Measurements from ENCODE around the gene NLRP4.
"Not testable (repeated sequence)": the region's sequence is repeated elsewhere in the genome, so short reads cannot be mapped to it uniquely, and the experiment has no call there.

NLRP4 gene

GRCh38 chr19:55907746-55908145 lies 71.4 kb downstream of the NLRP4 start:
- H3K27me3 ChIP-seq (replicated peaks; ENCODE audit: control insufficient read depth, insufficient read depth, low read length), result no peaks in the 10 kb centered on the region
- no peak overlapping the region for H3K4me3 ChIP-seq (replicated peaks; ENCODE audit: low read depth, low read length)

GRCh38 chr19:55909801-55910200 lies 73.5 kb downstream of the NLRP4 start:
- DNase-seq (ENCODE audit: extremely low read depth, insufficient read length), result no peak
- H3K27me3 ChIP-seq (replicated peaks; ENCODE audit: control insufficient read depth, insufficient read depth, low read length), result no peaks in the 10 kb centered on the region

More at GRCh38 chr19:55907746-55908145, 71.4 kb downstream of the NLRP4 start:
- no peak for TF ChIP-seq CTCF (IDR thresholded peaks at IDR 0.05; ENCODE audit: insufficient read depth, low read length, poor library complexity, severe bottlenecking)
- no peak for DNase-seq (ENCODE audit: extremely low read depth, insufficient read length)
- no peaks in the 10 kb centered on the region for H3K36me3 ChIP-seq (ENCODE audit: control insufficient read depth, insufficient read depth, low read length)

GRCh38 chr19:55912916-55913315 lies 76.6 kb downstream of the NLRP4 start:
- no peak for TF ChIP-seq CTCF (IDR thresholded peaks at IDR 0.05; ENCODE audit: insufficient read depth, low read length, poor library complexity, severe bottlenecking)
- H3K27me3 ChIP-seq (replicated peaks; ENCODE audit: control insufficient read depth, insufficient read depth, low read length), result no peaks in the 10 kb centered on the region
- no peak for DNase-seq (ENCODE audit: extremely low read depth, insufficient read length)

More at GRCh38 chr19:55909801-55910200, 73.5 kb downstream of the NLRP4 start:
- no peak overlapping the region for H3K4me3 ChIP-seq (replicated peaks; ENCODE audit: low read depth, low read length)
- no peak for TF ChIP-seq CTCF (IDR thresholded peaks at IDR 0.05; ENCODE audit: insufficient read depth, low read length, poor library complexity, severe bottlenecking)
- no peaks in the 10 kb centered on the region for H3K36me3 ChIP-seq (ENCODE audit: control insufficient read depth, insufficient read depth, low read length)

GRCh38 chr19:55913643-55914268 lies 77.4 kb downstream of the NLRP4 start:
- H3K27me3 ChIP-seq (replicated peaks; ENCODE audit: control insufficient read depth, insufficient read depth, low read length), result no peaks in the 10 kb centered on the region
- no peak for DNase-seq (ENCODE audit: extremely low read depth, insufficient read length)
- no peaks in the 10 kb centered on the region for H3K36me3 ChIP-seq (ENCODE audit: control insufficient read depth, insufficient read depth, low read length)
- H3K4me3 ChIP-seq (replicated peaks; ENCODE audit: low read depth, low read length), result no peak overlapping the region
- TF ChIP-seq CTCF (IDR thresholded peaks at IDR 0.05; ENCODE audit: insufficient read depth, low read length, poor library complexity, severe bottlenecking), result peak; percentile 85

More at GRCh38 chr19:55912916-55913315, 76.6 kb downstream of the NLRP4 start:
- Histone ChIP-seq H3K4me3 (replicated peaks; ENCODE audit: low read depth, low read length) (no peak overlapping the region), H3K36me3 (ENCODE audit: control insufficient read depth, insufficient read depth, low read length) (no peaks in the 10 kb centered on the region)

- Histone ChIP-seq H3K36me3 (ENCODE audit: control insufficient read depth, insufficient read depth, low read length) (no peaks in the 10 kb centered on the region), H3K27me3 (replicated peaks; ENCODE audit: control insufficient read depth, insufficient read depth, low read length) (no peaks in the 10 kb centered on the region), H3K4me3 (replicated peaks; ENCODE audit: low read depth, low read length) (no peak overlapping the region)
- no peak for DNase-seq (ENCODE audit: extremely low read depth, insufficient read length)
- TF ChIP-seq CTCF (IDR thresholded peaks at IDR 0.05; ENCODE audit: insufficient read depth, low read length, poor library complexity, severe bottlenecking), result no peak
Measured at GRCh38 chr19:55923556-55923955, 87.2 kb downstream of the NLRP4 start.

GRCh38 chr19:55927991-55928390 lies 91.7 kb downstream of the NLRP4 start:
- Histone ChIP-seq H3K36me3 (ENCODE audit: control insufficient read depth, insufficient read depth, low read length) (no peaks in the 10 kb centered on the region), H3K4me3 (replicated peaks; ENCODE audit: low read depth, low read length) (no peak overlapping the region), H3K27me3 (replicated peaks; ENCODE audit: control insufficient read depth, insufficient read depth, low read length) (no peaks in the 10 kb centered on the region)
- no peak for TF ChIP-seq CTCF (IDR thresholded peaks at IDR 0.05; ENCODE audit: insufficient read depth, low read length, poor library complexity, severe bottlenecking)
- DNase-seq (ENCODE audit: extremely low read depth, insufficient read length), result no peak

GRCh38 chr19:55929258-55929657 lies 92.9 kb downstream of the NLRP4 start:
- not testable (repeated sequence) for DNase-seq (ENCODE audit: extremely low read depth, insufficient read length); H3K36me3 ChIP-seq (ENCODE audit: control insufficient read depth, insufficient read depth, low read length); H3K4me3 ChIP-seq (replicated peaks; ENCODE audit: low read depth, low read length); H3K27me3 ChIP-seq (replicated peaks; ENCODE audit: control insufficient read depth, insufficient read depth, low read length)
